ENCODE results near the gene CAPNS1.
A peak's percentile ranks its signal among the peaks of the same experiment; 100 is the strongest.

Gene CAPNS1

DNA sequence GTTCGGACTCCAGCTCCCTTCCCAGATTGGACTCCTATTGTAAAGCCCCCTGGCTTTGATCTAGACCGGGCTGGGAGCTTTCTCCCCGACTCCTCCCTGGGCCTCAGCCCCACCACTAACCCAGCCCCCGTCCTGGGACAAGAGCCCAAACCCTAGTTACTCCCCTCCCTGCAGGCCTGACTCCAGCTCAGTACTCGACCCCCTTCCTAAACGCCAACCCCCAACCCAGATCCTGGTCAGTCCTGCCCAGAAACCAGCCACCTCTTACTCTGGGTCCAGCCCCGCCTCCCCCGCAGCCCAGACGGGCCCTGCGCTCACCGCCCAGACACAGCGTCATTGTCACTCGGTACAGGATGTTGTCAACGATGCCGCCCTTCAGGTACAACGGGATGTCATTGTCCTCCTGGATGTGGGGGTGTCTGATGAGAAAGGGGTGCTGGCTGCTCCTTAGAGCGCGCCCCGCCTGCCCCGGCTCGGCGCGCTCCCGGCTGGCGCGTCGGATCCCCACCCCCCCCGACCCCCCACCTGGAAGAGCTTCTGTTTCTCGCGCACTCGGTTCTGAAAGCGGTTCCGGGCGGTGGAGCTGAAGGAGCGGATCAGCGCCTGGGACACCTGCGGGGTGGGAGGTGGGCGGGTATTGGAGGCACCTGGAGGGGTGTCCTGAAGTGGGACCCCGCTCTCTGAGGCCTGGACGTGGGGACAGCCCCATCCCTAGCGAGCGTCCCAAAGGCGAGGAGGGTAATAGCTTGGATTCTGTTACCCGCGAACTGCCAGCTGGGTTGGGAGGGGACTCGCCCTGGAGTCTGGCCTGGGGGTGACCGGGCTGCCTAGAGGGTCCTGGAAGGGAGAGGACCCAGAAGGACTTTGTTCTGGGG is 11.5 kb downstream of the CAPNS1 start:
- H3K4me3 ChIP-seq (ENCODE audit: low read length) = peak overlapping the region; percentile 62
- DNase-seq (ENCODE audit: low read depth) = no peak
- TF ChIP-seq, protein P1, sequence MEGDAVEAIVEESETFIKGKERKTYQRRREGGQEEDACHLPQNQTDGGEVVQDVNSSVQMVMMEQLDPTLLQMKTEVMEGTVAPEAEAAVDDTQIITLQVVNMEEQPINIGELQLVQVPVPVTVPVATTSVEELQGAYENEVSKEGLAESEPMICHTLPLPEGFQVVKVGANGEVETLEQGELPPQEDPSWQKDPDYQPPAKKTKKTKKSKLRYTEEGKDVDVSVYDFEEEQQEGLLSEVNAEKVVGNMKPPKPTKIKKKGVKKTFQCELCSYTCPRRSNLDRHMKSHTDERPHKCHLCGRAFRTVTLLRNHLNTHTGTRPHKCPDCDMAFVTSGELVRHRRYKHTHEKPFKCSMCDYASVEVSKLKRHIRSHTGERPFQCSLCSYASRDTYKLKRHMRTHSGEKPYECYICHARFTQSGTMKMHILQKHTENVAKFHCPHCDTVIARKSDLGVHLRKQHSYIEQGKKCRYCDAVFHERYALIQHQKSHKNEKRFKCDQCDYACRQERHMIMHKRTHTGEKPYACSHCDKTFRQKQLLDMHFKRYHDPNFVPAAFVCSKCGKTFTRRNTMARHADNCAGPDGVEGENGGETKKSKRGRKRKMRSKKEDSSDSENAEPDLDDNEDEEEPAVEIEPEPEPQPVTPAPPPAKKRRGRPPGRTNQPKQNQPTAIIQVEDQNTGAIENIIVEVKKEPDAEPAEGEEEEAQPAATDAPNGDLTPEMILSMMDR (conservative IDR thresholded peaks at IDR 0.05; ENCODE audit: low read length) = no peak

DNA sequence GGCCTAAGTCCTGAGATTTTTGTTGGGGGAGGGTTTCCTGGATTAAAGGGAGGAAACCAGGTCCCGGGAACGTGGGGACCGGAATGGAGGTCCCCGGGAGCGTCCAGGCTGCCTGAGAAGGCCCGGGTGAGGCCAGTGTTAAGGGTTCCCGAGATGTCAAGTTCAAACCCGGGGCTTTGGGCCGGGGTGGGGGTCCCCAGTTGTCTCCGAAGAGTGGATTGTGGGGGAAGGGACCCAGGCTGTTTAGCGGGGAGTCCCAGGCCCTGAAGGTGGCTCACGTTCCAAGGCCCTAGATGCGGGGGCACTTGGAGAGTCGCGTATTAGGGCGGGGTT is 12.1 kb downstream of the CAPNS1 start:
- H3K4me3 ChIP-seq (ENCODE audit: low read length) = peak overlapping the region; percentile 62
- DNase-seq (ENCODE audit: low read depth) = no peak
- TF ChIP-seq, protein P1 (conservative IDR thresholded peaks at IDR 0.05; ENCODE audit: low read length) = no peak

DNA sequence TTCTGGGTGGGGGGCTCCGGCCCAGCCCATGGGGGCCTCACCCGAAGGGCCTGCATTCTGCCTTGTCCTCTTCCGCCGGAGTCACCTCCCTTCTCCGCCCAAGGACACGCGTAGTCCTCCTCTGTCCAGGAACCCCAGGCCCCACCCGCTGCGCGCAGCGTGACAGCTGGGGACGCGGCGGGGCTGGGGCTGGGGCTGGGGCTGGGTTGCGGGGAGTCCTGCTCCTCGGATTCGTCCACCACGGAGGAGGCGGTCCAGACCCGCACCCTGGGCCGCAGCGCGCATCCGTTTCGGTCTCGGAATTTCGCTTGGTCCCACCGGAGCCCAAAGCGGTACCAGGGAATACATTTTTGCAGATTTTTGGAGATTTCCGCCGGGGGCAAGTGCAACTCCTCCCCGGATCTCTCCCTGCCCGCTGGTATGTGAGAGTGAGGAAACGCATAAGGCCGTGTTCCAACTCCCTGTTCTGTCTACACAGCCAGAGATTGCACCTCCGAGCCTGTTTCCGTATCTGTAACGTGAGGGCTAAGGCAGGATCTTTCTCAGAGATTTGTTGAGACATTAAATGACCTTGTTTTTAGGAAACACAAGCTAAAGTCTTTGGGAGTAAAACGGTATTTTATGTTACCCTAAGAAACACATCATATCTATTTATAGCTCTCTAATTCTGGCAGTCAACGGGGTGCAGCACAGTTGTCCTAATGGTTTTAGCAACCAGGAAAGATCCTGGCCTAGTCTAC is 12.7 kb downstream of the CAPNS1 start, which contains the start of gene COX7A1:
COX7A1 (minus strand) TSS at position 96 of the 740 bp plus-strand sequence; CDS start at position 56, 40 bp downstream.
- peak; percentile 59 for DNase-seq (ENCODE audit: low read depth)
- TF ChIP-seq, protein P1 (conservative IDR thresholded peaks at IDR 0.05; ENCODE audit: low read length) = no peak
- peak within 1 kb of the TSS; percentile 62 for H3K4me3 ChIP-seq (ENCODE audit: low read length)

DNA sequence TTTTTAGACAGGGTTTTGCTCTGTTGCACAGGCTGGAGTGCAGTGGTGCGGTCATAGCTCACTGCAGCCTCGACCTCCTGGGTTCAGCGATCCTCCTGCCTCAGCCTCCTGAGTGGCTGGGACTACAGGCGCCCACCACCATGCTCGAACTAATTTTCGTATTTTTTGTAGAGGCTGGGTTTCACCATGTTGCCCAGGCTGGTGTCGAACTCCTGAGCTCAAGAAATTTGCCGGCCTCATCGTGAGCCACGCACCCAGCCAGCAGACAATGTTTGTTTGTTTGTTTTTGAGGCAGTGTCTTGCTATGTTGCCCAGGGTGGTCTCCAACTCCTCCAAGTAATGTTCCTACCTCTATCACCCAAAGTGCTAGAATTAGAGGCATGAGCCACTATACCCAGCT is 13.3 kb downstream of the CAPNS1 start:
- H3K4me3 ChIP-seq (ENCODE audit: low read length) = peak overlapping the region; percentile 62; the same call in 1 of the 2 replicates

DNA sequence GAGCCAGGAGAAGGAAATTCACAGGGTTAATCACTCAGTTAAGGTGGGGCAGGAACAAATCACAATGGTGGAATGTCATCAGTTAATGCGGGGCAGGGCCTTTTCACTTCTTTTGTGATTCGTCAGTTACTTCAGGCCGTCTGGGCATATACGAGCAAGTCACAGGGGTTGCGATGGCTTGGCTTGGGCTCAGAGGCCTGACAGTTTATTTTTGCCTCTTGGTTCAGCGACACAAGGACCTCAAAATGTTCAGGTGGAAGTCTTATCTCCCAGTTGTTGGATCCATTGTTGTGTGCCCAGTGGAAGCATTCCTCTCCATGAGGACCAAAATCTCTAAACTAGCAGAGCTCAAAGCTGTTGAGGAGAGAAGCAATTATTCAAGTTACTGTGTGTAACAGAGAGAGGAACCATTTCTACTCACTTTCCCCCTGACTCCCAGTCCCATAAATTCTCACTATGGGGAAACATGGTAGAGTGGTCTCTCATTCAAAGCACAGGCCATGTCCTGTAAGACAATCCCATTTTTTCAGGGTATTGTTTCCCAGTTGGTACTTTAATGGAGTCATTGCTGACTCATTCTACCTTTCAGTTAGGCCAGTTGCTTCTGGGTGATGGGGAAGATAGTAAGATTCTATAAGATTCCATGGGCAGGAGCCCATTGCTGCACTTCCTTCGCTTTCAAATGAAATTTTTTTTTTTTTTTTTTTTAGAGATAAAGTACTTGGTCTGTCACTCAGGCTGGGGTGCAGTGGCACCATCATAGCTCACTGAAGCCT is 21.1 kb downstream of the CAPNS1 start:
- TF ChIP-seq, protein P1 (conservative IDR thresholded peaks at IDR 0.05; ENCODE audit: low read length) = no peak
- no peak for DNase-seq (ENCODE audit: low read depth)
- no peak overlapping the region for H3K4me3 ChIP-seq (ENCODE audit: low read length)

More for the DNA sequence above, 13.3 kb downstream of the CAPNS1 start:
- TF ChIP-seq, protein P1 (conservative IDR thresholded peaks at IDR 0.05; ENCODE audit: low read length) = no peak
- DNase-seq (ENCODE audit: low read depth) = no peak

DNA sequence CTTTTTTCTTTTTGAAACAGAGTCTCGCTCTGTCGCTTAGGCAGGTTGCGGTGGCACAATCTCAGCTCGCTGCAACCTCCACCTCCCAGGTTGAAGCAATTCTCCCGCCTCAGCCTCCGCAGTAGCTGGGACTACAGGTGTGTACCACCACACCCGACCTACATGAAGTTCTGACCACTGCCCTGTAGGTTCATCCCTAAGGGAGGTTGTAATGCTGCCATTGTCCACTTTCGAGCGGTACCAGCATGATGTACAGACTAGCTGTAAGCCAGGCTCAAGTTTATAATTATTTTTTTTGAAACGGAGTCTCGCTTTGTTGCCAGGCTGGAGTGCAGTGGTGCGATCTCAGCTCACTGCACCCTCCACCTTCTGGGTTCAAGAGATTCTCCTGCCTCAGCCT is 23.9 kb downstream of the CAPNS1 start:
- no peak for DNase-seq (ENCODE audit: low read depth)
- TF ChIP-seq, protein P1 (conservative IDR thresholded peaks at IDR 0.05; ENCODE audit: low read length) = no peak
- H3K4me3 ChIP-seq (ENCODE audit: low read length) = no peak overlapping the region
